ENCODE measurements around the gene TDP1. TPM values are rescaled to one million over a fixed set of nuclear protein-coding genes. Genes with fewer than 3 reads are reported as not detected.

Gene TDP1
- total RNA-seq, 1 experiment from 2014 or later = 23.9 TPM

- Histone ChIP-seq H3K27me3 (ENCODE audit: control insufficient read depth, insufficient read depth, low read length) (no peaks in the 10 kb centered on the region), H3K9me3 (ENCODE audit: control insufficient read depth, insufficient read depth, low read depth, low read length) (no peaks in the 10 kb centered on the region), H3K36me3 (ENCODE audit: control insufficient read depth, insufficient read depth, low read length) (peaks cover 3% of the 10 kb centered on the region), H3K4me1 (ENCODE audit: control insufficient read depth, insufficient read depth, low read length) (peaks cover 10% of the 10 kb centered on the region), H3K4me3 (ENCODE audit: low read depth in 2 of 2, low read length in 2 of 2) (peak overlapping the region; percentile 79 to 90), H3K27ac (ENCODE audit: low read length) (peak overlapping the region; percentile 72)
- BruUV-seq (replicated peaks) = no TSS peak
- intact Hi-C loops (cut with micrococcal nuclease; ENCODE audit: unreplicated experiment) (no loop called here), in situ Hi-C loops (cut with HindIII; ENCODE audit: low pct_unique_long_range_greater_than_20kb, low sequenced_read_pairs) (no loop called here)
- ChIA-PET POLR2A (interaction anchor here (0.5 to 0.7 kb wide), 3 partner anchors 20 to 735 kb away, joined by 3 to 7 read pairs (median 3); no protein-coding TSS in a partner anchor), CTCF (no interaction called here)
- TF ChIP-seq CTCF (IDR thresholded peaks at IDR 0.05) = no peak
- DNase-seq (ENCODE audit: low read depth, low spot score) (no peak), ATAC-seq (no peak)
These were observed 908 bp downstream of the TDP1 start for GRCh38 chr14:89956661-89957009.

GRCh38 chr14:89957376-89957775 lies 1.6 kb downstream of the TDP1 start:
- DNase-seq (ENCODE audit: low read depth, low spot score) (no peak), ATAC-seq (no peak)
- intact Hi-C loops (cut with micrococcal nuclease; ENCODE audit: unreplicated experiment) (no loop called here), in situ Hi-C loops (cut with HindIII; ENCODE audit: low pct_unique_long_range_greater_than_20kb, low sequenced_read_pairs) (no loop called here)
- Histone ChIP-seq H3K36me3 (ENCODE audit: control insufficient read depth, insufficient read depth, low read length) (peaks cover 3% of the 10 kb centered on the region), H3K27me3 (ENCODE audit: control insufficient read depth, insufficient read depth, low read length) (no peaks in the 10 kb centered on the region), H3K27ac (ENCODE audit: low read length) (peak overlapping the region; percentile 72), H3K4me1 (ENCODE audit: control insufficient read depth, insufficient read depth, low read length) (peaks cover 10% of the 10 kb centered on the region), H3K4me3 (ENCODE audit: low read depth in 2 of 2, low read length in 2 of 2) (peak overlapping the region in 1 of 2 experiments; percentile 90; a peak in 2 of 4 replicates), H3K9me3 (ENCODE audit: control insufficient read depth, insufficient read depth, low read depth, low read length) (no peaks in the 10 kb centered on the region)
- CTCF ChIA-PET = no interaction called here
- BruUV-seq (replicated peaks) = TSS peak; percentile 80
- POLR2A ChIA-PET = no interaction called here
- TF ChIP-seq POLR2AphosphoS5 (IDR thresholded peaks at IDR 0.05; ENCODE audit: low read depth, low read length) = no peak
- TF ChIP-seq SIN3A (IDR thresholded peaks at IDR 0.05; ENCODE audit: borderline replicate concordance, insufficient read depth, low read depth, low read length) = no peak
- no peak for TF ChIP-seq REST (IDR thresholded peaks at IDR 0.05; ENCODE audit: insufficient read depth in 1 of 2, low read depth in 2 of 2, low read length in 1 of 2)
- no peak for TF ChIP-seq TCF7L2 (IDR thresholded peaks at IDR 0.05; ENCODE audit: low read depth, low read length)
- no peak for TF ChIP-seq CTCF (IDR thresholded peaks at IDR 0.05)

DNA sequence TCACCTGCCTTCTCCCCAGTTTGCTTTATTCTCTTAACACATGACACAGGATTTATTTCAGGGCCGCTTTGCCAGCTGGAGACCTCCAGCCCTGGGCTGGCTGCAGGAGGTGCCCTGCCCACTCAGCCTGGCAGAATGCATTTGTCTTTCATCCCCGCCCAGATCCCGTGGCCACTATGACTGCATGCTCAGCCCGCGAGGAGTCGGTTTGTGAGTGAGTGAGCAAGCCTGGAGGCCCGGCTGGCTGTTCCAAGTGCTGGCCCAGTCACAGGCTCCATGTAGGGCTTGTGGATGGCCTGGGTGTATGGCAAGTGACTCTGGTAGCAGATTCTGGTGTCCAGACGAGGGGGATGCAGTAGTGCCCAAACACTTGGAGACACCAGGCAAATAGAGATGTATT lies 2.1 kb downstream of the TDP1 start:
- DNase-seq (ENCODE audit: low read depth, low spot score) (no peak), ATAC-seq (no peak)
- no peak overlapping the region for H3K27ac ChIP-seq (ENCODE audit: low read length)
- intact Hi-C loops (cut with micrococcal nuclease; ENCODE audit: unreplicated experiment) (no loop called here), in situ Hi-C loops (cut with HindIII; ENCODE audit: low pct_unique_long_range_greater_than_20kb, low sequenced_read_pairs) (no loop called here)
- ChIA-PET CTCF (no interaction called here), POLR2A (no interaction called here)
- H3K36me3 ChIP-seq (ENCODE audit: control insufficient read depth, insufficient read depth, low read length) = peaks cover 3% of the 10 kb centered on the region
- H3K9me3 ChIP-seq (ENCODE audit: control insufficient read depth, insufficient read depth, low read depth, low read length) = no peaks in the 10 kb centered on the region
- TF ChIP-seq SIN3A (IDR thresholded peaks at IDR 0.05; ENCODE audit: borderline replicate concordance, insufficient read depth, low read depth, low read length) (no peak), CTCF (IDR thresholded peaks at IDR 0.05) (no peak), POLR2AphosphoS5 (IDR thresholded peaks at IDR 0.05; ENCODE audit: low read depth, low read length) (no peak), REST (IDR thresholded peaks at IDR 0.05; ENCODE audit: insufficient read depth in 1 of 2, low read depth in 2 of 2, low read length in 1 of 2) (no peak), TCF7L2 (IDR thresholded peaks at IDR 0.05; ENCODE audit: low read depth, low read length) (no peak)
- H3K4me1 ChIP-seq (ENCODE audit: control insufficient read depth, insufficient read depth, low read length) = peaks cover 10% of the 10 kb centered on the region
- H3K4me3 ChIP-seq (ENCODE audit: low read depth in 2 of 2, low read length in 2 of 2) = no peak overlapping the region
- no peaks in the 10 kb centered on the region for H3K27me3 ChIP-seq (ENCODE audit: control insufficient read depth, insufficient read depth, low read length)
- no TSS peak for BruUV-seq (replicated peaks)
